Measurements from ENCODE around the gene GPR18. TPM values are rescaled to one million over a fixed set of nuclear protein-coding genes. Genes with fewer than 3 reads are reported as not detected.

Gene GPR18
- total RNA-seq, 2 experiments from 2014 or later: 10.9 to 13.7 TPM

- Histone ChIP-seq H3K79me2 (ENCODE audit: insufficient read depth, low read depth, low read length) (peaks cover 85% of the 10 kb centered on the region), H3K4me2 (ENCODE audit: low read length) (peak overlapping the region; percentile 46), H3K9me2 (ENCODE audit: insufficient read depth, low read length) (no peaks in the 10 kb centered on the region), H3K4me1 (ENCODE audit: insufficient read depth, low read length, poor library complexity, severe bottlenecking) (peaks cover 60% of the 10 kb centered on the region), H3K4me3 (ENCODE audit: low read depth, low read length, poor library complexity, severe bottlenecking) (no peak overlapping the region), H2AFZ (ENCODE audit: low read length) (no peak overlapping the region), H4K20me1 (ENCODE audit: insufficient read depth, low read length) (peaks cover 38% of the 10 kb centered on the region), H3K27ac (ENCODE audit: low read depth, low read length, poor library complexity, severe bottlenecking) (no peak overlapping the region), H3K9me3 (ENCODE audit: low read length) (no peaks in the 10 kb centered on the region), H3K36me3 (ENCODE audit: insufficient read depth, low read length) (peaks cover 28% of the 10 kb centered on the region)
- ChIA-PET POLR2A (interaction anchor here (0.6 to 2.0 kb wide), 4 partner anchors 14 to 51 kb away, joined by 4 to 9 read pairs (median 4); partner anchors contain the start of gene GPR18), CTCF (ENCODE audit: unreplicated experiment) (no interaction called here)
- BruUV-seq (replicated peaks): no TSS peak
- TF ChIP-seq EZH2phosphoT487 (IDR thresholded peaks at IDR 0.05; ENCODE audit: borderline replicate concordance, low read depth, low read length) (no peak), CTCF (conservative IDR thresholded peaks at IDR 0.05; ENCODE audit: low read length) (no peak)
- intact Hi-C loops (cut with micrococcal nuclease; ENCODE audit: unreplicated experiment): no loop called here
- DNase-seq (ENCODE audit: low spot score): no peak
Measured at GRCh38 chr13:99207511-99207910, 50.7 kb downstream of the GPR18 start.

- ChIA-PET POLR2A (interaction anchor here (1.2 to 2.0 kb wide), 5 partner anchors 8 to 49 kb away, joined by 3 to 9 read pairs (median 5); no protein-coding TSS in a partner anchor), CTCF (ENCODE audit: unreplicated experiment) (no interaction called here)
- no peak for DNase-seq (ENCODE audit: low spot score)
- Histone ChIP-seq H3K36me3 (ENCODE audit: insufficient read depth, low read length) (peaks cover 28% of the 10 kb centered on the region), H3K79me2 (ENCODE audit: insufficient read depth, low read depth, low read length) (peaks cover 85% of the 10 kb centered on the region), H3K4me3 (ENCODE audit: low read depth, low read length, poor library complexity, severe bottlenecking) (no peak overlapping the region), H3K9me2 (ENCODE audit: insufficient read depth, low read length) (no peaks in the 10 kb centered on the region), H3K9me3 (ENCODE audit: low read length) (no peaks in the 10 kb centered on the region), H3K27ac (ENCODE audit: low read depth, low read length, poor library complexity, severe bottlenecking) (no peak overlapping the region), H3K4me2 (ENCODE audit: low read length) (peak overlapping the region; percentile 46), H3K4me1 (ENCODE audit: insufficient read depth, low read length, poor library complexity, severe bottlenecking) (peaks cover 66% of the 10 kb centered on the region), H2AFZ (ENCODE audit: low read length) (no peak overlapping the region), H4K20me1 (ENCODE audit: insufficient read depth, low read length) (peaks cover 44% of the 10 kb centered on the region)
- TF ChIP-seq CTCF (conservative IDR thresholded peaks at IDR 0.05; ENCODE audit: low read length): no peak
- TF ChIP-seq EZH2phosphoT487 (IDR thresholded peaks at IDR 0.05; ENCODE audit: borderline replicate concordance, low read depth, low read length): no peak
- intact Hi-C loops (cut with micrococcal nuclease; ENCODE audit: unreplicated experiment): no loop called here
- BruUV-seq (replicated peaks): no TSS peak
Measured at GRCh38 chr13:99206873-99207272, 51.3 kb downstream of the GPR18 start.

- peak overlapping the region; percentile 96 for H3K4me2 ChIP-seq (ENCODE audit: low read length)
- no peak overlapping the region for H3K4me3 ChIP-seq (ENCODE audit: low read depth, low read length, poor library complexity, severe bottlenecking)
- H3K79me2 ChIP-seq (ENCODE audit: insufficient read depth, low read depth, low read length): peaks cover 85% of the 10 kb centered on the region
- H3K36me3 ChIP-seq (ENCODE audit: insufficient read depth, low read length): peaks cover 25% of the 10 kb centered on the region
- H3K4me1 ChIP-seq (ENCODE audit: insufficient read depth, low read length, poor library complexity, severe bottlenecking): peaks cover 66% of the 10 kb centered on the region
- H2AFZ ChIP-seq (ENCODE audit: low read length): no peak overlapping the region
- TF ChIP-seq EZH2phosphoT487 (IDR thresholded peaks at IDR 0.05; ENCODE audit: borderline replicate concordance, low read depth, low read length): no peak
- no peak for DNase-seq (ENCODE audit: low spot score)
- ChIA-PET CTCF (ENCODE audit: unreplicated experiment) (interaction anchor here (1.0 kb wide), 1 partner anchor 12 kb away, joined by 3 read pairs; no protein-coding TSS in a partner anchor), POLR2A (interaction anchor here (1.2 to 1.8 kb wide), 5 partner anchors 9 to 52 kb away, joined by 3 to 5 read pairs (median 4); partner anchors contain the start of gene GPR18)
- H3K9me3 ChIP-seq (ENCODE audit: low read length): no peaks in the 10 kb centered on the region
- H3K27ac ChIP-seq (ENCODE audit: low read depth, low read length, poor library complexity, severe bottlenecking): no peak overlapping the region
- BruUV-seq (replicated peaks): no TSS peak
- H3K9me2 ChIP-seq (ENCODE audit: insufficient read depth, low read length): no peaks in the 10 kb centered on the region
- intact Hi-C loops (cut with micrococcal nuclease; ENCODE audit: unreplicated experiment): no loop called here
- H4K20me1 ChIP-seq (ENCODE audit: insufficient read depth, low read length): peaks cover 44% of the 10 kb centered on the region
Measured at GRCh38 chr13:99206226-99206625, 52.0 kb downstream of the GPR18 start.

All from OCI-LY7 (cell line).